ENCODE measurements around the gene KRT13.

- no peak for TF ChIP-seq CTCF (IDR thresholded peaks at IDR 0.05)
- no peak for TF ChIP-seq ZFX (IDR thresholded peaks at IDR 0.05; ENCODE audit: borderline replicate concordance)
Observed at GRCh38 chr17:41537990-41538389, 32.6 kb upstream of the KRT13 start.
